Measurements from ENCODE around the gene RETN.

DNA sequence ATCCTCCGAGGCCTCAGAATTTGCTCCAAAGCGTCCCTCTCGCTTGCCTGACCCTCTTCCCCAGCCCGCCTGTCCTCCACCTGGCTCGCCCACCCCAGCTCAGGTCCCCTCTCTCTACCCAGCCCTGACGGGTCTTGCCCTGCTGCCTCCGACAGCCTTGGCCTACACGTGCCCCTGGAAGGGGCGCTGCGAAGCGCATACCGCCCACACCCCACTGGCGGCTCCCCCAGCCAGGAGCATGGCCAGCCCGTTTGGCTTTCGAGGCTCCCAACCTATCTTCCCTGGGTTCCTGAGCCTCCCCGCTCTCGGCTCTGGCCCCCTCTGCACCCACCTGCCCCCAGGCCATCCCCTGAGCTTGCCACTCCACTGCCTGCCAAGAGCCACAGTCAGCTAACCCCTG is 44.0 kb upstream of the RETN start:
- TF ChIP-seq POLR2A (IDR thresholded peaks at IDR 0.05): no peak
- TF ChIP-seq, protein P1, sequence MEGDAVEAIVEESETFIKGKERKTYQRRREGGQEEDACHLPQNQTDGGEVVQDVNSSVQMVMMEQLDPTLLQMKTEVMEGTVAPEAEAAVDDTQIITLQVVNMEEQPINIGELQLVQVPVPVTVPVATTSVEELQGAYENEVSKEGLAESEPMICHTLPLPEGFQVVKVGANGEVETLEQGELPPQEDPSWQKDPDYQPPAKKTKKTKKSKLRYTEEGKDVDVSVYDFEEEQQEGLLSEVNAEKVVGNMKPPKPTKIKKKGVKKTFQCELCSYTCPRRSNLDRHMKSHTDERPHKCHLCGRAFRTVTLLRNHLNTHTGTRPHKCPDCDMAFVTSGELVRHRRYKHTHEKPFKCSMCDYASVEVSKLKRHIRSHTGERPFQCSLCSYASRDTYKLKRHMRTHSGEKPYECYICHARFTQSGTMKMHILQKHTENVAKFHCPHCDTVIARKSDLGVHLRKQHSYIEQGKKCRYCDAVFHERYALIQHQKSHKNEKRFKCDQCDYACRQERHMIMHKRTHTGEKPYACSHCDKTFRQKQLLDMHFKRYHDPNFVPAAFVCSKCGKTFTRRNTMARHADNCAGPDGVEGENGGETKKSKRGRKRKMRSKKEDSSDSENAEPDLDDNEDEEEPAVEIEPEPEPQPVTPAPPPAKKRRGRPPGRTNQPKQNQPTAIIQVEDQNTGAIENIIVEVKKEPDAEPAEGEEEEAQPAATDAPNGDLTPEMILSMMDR (IDR thresholded peaks at IDR 0.05): no peak

Measured in Peyer's patch (tissue), 4 donors.